GM21528 (cell line): ENCODE data around the gene STX8.
"Not testable (repeated sequence)": the region's sequence is repeated elsewhere in the genome, so short reads cannot be mapped to it uniquely, and the experiment has no call there.

ENCODE experiments used
- ATAC-seq: cut with Tn5 transposase; IDR thresholded peaks from one replicate; pipeline ENCODE4 v1.9.1; 2021; ENCODE audit warnings: mild to moderate bottlenecking, moderate library complexity; ENCODE audit not compliant: unreplicated experiment, low FRiP score

The STX8 gene

DNA sequence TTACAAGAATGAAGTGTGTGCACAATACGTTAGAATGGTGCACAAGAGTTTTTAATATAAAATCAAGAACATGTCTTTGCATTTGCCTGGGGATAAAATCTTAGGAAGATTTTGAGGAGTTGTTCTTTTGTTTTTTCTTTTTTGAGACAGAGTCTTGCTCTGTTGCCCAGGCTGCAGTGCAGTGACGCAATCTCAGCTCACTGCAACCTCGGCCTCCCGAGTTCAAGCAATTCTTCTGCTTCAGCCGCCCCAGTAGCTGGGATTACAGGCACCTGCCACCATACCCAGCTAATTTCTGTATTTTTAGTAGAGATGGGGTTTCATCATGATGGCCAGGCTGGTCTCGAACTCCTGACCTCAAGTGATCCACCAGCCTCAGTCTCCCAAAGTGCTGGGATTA lies 128.3 kb downstream of the STX8 start:
- ATAC-seq = not testable (repeated sequence)

DNA sequence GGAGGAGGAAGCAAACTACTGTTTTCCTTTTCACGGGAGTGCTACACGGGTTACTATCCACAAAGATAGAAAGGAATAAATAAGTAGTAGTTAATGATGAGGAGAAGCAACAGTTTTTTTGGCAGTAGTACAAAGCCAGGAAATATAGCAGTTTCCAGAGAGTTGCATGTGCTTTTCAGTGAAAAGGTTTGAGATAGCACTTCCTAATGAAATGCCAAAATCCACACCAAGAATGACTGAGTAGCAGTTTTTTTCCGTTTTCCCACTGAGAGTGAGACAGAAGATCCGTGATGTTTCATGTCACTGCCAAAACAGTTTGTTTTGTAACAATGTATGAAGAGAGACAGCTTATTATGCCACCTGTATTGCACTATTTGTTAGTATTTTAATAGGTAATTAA lies 129.1 kb downstream of the STX8 start:
- ATAC-seq = no peak

DNA sequence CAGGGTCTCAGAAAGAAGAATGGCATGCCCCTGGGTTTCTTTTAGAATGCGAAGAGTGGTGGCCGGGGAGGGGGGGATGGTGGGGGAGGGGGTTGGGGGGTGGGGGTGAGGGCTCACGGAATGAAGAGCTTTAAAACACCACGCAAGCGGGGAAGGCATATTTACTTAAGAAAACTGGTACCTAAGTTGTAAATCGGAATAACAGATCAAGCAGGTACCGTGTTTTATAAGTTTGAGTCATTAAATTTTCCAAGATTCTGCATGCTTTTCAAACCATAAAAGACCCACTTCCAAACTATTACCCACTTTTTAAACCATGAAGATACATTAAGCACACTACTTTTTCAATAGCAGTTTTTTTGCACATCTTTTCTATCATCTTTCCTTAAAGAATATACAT lies 130.2 kb downstream of the STX8 start:
- ATAC-seq = no peak

DNA sequence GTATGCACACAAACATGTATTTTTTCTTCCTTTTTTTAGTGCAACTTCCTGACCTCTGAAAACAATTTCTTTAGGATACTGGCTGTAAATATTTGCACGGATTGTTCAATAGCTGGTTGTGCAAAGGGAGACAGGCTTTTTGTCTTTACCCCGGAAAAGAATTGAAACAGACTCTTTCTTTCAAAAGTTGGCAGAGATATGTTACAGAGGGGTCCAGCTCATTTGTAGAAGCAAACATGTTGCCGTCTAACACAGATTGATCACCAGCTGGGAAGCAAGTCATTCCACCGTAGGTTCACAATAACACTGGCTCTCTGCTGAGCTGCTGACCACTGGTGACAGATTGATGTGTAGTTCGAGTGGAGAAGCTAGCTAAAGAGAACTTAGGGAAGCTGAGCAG lies 130.9 kb downstream of the STX8 start:
- ATAC-seq = no peak

DNA sequence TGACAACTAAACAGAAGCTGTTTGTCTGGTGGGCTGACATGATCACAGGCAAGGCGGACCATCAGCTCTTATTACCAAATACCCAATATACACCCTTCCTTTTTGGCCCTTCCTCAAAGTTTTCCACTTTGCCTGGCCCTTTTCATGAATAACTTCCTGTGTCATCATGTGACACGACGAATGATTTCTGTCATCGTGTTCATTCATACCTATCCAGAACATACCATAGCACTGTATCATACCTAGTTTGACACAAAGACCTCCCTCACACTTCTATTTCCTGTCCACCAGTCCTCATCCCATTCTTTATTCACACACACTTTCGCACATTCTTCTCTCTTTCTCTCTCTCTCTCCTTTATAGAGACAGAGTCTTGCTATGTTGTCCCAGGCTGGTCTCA lies 131.8 kb downstream of the STX8 start:
- no peak for ATAC-seq

DNA sequence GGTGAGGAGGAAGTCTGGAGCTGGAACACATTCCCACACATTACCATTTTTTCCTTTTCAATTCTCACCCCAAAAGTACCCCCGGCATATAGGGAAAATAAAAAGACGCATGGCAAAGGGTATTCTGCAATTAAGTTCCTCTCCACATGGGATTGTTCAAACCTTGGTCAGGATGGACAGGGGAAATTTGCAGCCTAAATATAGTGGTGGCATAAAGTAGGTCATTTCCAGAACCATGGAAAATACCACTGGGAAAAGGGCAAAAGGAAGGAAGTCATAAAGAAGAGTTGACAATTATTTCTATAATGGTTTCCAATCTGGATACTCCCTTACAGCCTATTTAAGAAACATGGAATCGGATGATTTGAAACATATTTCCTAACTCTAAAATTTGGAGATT lies 135.8 kb downstream of the STX8 start:
- ATAC-seq = no peak

DNA sequence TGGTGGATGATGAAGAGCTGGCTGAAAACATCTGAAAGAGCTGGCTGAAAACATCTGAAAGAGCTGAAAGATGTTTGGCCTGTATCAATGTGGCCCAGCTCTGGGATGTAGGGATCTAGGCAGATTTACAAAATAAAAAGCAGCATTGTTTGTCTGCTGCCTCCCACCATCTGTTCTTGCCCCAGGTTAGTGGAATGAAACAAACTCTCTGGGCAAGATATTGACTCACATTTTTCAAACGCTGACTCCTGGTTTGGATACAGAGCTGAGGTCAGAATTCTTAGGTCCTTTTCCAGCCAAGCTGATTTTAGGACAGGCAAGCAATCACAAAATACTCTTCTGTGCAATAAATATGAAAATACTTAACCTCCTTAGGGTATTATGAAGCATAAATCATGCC lies 139.0 kb downstream of the STX8 start:
- ATAC-seq = no peak

DNA sequence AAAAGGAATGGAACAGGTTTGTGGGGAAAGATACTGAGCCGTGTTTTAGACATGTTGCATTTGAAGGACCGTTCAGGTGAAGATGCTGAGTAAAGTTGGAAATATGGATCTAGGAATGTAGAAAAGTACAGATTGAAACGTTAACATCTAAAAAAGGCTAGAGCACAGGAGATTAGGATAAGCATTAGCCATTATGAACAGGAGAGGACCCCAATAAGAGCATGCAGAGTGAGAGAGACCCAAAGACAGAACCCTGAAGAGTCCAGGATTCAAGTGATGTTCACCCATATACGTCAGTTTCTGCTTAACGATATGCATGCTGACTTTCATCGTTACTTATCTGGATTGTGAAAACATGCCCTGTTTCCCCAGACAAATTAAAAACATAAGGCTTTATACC lies 140.5 kb downstream of the STX8 start:
- ATAC-seq = no peak

DNA sequence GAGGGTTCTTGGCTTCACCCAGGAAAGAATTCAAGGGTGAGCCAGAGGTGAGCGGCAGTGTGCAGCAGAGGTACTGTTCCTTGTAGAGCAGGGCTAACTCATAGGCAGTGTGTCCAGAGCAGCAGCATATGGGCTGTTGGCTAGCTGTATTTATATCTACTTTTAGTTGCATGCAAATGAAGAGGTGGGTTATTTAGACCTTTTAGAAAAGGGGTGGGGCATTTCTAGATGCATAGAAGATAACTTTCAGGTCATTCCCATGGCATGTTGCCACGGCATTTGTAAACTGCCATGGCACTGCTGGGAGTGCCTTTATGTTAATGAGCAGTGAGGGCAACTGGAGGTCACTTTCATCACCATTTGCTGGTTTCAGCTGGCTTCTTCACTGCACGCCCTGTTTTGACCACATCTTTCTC lies 141.0 kb downstream of the STX8 start:
- no peak for ATAC-seq

DNA sequence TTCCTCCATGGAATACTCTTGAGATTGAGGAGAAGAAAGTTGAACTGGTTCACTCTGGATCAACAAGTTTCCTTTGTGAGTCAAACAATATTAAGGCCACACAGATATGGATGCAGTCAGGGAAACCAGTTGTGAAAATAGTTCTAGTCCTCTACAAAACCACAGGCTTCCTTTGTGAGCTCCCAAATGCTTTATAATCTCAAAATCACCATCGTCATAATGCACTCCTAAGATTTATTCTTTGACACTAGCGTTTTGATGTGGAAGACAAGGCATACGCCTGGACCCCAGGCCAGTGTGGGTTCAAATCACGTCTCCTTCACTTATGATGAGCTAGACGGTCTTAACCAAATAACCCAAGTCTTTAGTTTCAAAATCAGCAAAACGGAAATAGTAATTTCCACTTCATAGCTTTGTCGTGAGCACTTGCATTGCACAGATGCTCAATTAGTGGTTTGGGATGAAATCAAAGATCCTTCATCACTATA lies 142.6 kb downstream of the STX8 start:
- peak; percentile 33 for ATAC-seq

DNA sequence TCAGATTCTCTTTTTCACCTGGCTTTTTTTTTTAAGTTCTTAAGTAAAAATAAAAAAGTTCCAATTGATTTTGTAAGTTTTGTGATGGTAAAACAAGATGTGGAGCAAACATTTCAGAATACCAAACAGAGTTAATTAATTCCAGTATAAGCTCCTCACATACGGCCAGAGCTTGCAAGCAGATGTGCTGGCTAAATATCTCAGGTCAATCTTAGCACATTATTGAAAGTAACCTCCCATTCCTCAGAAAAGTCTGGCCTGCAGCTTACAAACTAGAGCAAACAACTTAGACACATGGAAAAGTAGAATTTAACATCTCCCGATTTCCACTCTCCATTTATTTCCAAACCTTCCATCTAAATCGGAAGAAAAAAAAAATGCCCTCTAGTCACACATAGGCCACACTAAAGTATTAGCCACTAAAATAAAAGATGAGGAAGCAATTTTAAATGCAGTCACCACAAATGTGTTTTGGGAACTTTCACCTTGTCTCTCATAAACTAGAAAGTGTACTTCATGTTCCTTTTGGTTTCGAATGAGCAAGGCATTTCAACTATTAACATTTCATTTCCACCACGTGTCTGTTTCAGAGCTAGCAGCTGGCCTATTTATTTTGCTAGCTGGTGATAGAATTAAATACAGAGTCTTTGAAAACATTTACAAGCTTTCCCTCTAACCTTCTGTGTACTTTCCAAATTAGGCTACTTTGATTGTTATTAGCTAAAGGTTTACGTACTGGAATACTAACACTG lies 143.3 kb downstream of the STX8 start:
- peak; percentile 69 for ATAC-seq

DNA sequence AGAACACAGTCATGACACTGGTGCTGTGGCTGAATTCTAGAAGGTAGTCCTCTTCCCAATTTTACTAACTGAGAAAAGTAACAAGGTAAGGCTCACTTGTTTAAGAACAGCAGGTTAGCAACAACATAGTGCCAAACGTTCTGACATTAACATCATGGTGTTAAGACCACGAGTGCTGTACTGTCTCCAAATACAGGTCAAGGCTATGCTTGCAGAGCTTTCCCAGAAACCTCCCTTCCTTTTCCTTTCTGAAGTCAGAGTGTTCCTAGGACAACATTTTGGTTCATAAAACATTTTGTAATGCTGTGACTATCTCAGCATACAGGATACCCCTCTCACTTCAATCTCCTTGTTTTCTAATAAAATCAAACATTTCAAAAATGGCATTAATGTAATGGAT lies 144.0 kb downstream of the STX8 start:
- ATAC-seq = no peak

DNA sequence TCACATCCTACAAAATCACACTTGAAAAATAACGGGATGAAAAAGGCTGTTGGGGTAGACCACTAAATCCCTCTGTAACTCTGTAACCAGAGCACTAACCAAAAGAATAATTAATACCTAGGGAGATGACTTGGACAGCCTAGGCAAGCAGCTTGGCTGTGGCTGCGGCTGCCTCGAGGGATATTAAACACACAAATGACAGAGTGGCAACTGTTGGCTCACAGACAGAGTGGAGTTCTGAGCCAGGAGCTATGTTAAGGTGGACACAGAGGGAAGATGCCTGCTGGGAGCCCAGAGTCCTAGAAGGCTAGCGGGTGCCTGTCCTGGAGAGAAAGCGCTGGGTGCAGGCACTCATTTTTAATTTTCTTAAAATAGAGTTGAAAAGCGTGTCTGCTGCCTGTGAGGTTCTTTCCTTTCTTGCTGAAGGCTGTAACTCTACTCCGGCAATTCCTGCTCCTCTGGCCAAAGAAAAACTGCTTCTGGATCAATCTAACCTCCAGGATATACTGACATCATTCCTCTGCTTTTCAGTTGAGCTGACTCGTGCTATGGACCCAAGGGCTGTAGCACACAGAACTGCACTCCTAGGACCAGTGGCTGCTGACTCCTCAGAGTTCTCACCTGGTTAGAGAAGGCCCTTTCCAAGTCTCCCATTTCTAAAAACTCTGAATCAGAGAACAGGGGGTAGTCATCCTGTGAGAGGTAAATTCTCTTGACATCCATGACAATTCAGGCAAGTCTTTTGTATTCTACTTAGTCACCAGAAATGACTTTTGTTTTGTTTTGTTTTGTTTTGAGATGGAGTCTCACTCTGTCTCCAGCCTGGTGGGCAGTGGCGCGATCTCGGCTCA lies 147.9 kb downstream of the STX8 start:
- no peak for ATAC-seq

DNA sequence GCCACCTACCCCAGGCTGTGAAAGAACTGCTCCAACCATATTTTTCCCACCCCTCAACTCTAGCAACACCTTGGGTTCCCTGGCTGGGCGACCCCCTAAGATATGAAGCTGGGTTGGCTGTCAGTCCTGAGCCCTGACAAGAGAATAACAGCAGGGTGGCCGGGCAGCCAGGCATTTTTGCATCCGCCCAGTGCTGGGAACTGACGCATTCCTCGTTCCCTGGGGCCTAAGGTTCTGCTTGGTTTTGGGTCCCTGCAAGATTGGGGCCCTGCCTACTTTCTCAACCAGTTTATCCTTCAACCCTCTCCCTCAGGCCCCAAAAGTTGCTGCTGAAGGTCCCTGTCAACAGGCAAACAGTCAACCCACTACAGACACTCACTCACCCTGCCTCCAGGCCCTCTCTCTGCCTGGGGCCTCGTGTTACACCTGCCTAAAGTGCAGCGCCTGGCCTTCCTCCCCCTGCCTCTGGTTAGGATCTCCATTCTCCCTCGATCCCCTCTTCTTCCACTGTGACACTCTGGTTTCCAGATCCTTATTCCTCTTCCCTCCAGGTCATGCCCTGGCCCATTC lies 151.5 kb downstream of the STX8 start:
- ATAC-seq = no peak

DNA sequence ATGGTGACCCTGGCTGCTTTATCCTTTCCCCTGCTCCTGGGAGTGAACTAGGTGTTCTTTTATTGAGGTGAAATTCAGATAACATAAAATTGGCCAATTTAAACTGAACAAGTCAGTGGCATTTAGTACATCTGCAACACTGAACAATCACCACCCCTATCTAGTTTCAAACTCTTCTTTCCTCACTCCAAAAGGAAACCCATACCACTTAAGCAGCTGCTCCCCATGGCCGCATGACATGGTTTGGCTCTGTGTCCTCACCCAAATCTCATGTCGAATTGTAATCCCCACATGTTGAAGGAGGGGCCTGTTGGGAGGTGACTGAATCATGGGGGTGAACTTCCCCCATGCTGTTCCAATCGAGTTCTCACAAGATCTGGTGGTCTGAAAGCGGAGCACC lies 154.1 kb downstream of the STX8 start:
- no peak for ATAC-seq

DNA sequence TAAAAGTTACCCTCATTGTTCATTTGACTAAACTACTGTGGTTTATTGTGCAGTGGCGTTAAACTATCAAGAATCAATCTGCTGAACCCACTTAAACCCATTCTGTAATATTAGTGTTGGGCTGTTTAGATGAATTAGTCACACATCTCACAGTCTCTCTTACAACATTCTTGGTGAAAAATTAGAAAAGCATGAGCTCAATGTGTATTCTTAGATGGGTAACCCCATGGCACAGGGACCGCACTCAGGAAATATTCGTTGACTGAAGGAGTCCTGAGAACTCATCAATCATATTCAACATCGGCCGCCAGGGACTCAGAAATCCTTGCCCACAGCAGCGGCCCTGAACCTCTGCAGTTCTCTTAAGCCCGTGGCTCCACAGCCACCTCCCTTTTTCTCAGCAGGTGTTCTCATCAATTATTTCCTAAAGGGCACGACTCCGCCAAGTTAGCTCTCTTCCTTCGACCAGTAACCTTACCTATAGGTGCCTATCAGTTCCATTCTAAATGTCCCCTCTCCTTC lies 155.6 kb downstream of the STX8 start:
- ATAC-seq = no peak

DNA sequence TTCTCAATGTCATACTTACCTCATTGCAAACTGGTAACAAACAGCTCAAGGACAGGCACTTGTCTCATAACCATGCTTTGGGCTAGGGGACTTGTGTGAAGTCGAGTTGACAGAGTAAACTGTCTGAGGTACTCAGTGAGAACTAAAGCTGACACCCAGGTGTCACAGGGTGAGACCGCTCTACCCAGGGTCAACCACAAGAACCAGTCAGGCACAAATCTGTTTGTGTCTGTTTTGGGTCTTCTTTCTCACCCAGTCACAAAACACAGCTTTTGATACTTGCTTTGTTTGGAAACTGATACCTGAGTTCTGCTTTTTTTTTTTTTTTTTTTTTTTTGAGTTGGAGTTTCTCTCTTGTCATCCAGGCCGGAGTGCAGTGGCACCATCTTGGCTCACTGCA lies 161.1 kb downstream of the STX8 start:
- peak; percentile 92 for ATAC-seq

DNA sequence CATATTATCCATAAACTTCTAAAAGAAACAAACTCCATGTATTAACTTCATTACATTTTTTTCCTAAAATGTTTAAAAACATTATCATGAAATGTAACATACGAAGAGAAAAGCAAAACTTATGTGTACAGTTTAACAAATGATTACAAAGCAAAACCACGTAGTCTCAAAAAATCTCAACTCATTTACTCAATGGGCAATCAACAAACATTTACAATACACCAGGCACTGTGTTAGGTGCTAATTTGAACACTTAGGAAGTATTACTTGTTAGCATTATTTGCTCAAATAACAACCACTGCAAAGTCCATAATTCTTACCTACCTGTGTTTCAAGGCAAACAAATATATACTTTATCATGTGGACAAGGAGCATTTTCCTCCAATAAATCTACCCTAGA lies 164.9 kb downstream of the STX8 start:
- ATAC-seq = no peak

DNA sequence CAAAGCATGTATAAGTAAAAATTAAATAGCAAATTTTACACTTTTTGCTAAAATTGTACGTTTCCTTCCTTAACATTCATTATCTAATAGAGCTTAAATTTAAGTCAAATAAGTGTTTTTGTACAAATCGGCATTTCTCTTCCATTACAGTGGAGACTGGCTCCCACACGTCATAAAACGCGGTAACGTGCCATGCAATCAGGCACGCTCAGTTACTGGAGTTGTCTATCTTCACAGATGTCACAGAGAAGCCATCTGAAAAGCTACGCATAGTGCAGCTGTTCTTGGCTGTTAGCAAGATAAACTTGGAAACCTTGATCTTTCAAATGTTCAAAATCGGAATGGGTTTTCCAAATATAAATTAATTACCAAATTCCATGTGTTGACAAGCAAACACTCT lies 165.3 kb downstream of the STX8 start:
- ATAC-seq = no peak

DNA sequence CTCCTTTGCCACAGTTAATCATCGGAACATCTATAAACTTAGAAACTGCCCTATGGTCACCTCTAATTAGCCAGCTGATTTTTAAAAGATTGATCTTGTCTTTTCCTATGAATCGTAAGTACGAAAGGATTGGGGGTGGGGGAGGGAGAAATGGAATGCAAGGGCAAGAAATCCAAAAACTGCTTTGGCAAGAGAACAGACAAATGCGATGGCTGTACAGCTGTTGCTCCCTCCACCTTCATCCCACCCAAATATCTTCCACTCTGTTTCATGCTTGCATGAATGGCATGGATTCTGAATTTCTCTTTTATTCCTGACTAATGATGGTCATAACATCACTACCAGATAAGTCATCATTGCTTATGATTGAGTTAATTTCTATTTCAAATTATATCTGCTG lies 165.7 kb downstream of the STX8 start:
- no peak for ATAC-seq
